Common myeloid progenitor, CD34-positive (primary cell): ENCODE results near the gene SHISAL1.
A peak's percentile ranks its signal among the peaks of the same experiment; 100 is the strongest.

Experiments used
- CTCF ChIA-PET: fragments of 350-600 bp; sonication (Branson Sonifier 250); formaldehyde crosslinking; loops from one replicate; lab custom pipeline; 2021; ENCODE audit warnings: antibody characterized with exemption; lab: Charles Lee
- POLR2A ChIA-PET: fragments of 350-600 bp; sonication (Branson Sonifier 250); formaldehyde crosslinking; loops from one replicate; lab custom pipeline; 2021; ENCODE audit warnings: antibody characterized with exemption; lab: Charles Lee
- DNase-seq, 3 donors: peaks; one replicate each; pipeline versions ENCODE4 v3.0.0 to v3.0.0-alpha.2; 2013
- H3K27ac ChIP-seq, 2 experiments: 1 replicate in 1 of 2; 2 replicates in 1 of 2; pipeline ENCODE4 v1.7.0; 2013; ENCODE audit warnings: inconsistent platforms in 2 of 2, low read length in 2 of 2, mild to moderate bottlenecking in 2 of 2, low read depth in 1 of 2, moderate library complexity in 1 of 2; ENCODE audit not compliant: severe bottlenecking in 2 of 2, insufficient read depth in 1 of 2, poor library complexity in 1 of 2
- H3K27me3 ChIP-seq, 5 experiments: replicated peaks in 2 of 5; 1 replicate in 3 of 5; 2 replicates in 2 of 5; pipeline versions ENCODE4 v1.6.1 to v1.7.0; 2013; ENCODE audit warnings: low read length in 4 of 5, mild to moderate bottlenecking in 2 of 5, moderate library complexity in 2 of 5, inconsistent platforms in 1 of 5; ENCODE audit not compliant: insufficient read depth in 5 of 5, control insufficient read depth in 4 of 5
- H3K36me3 ChIP-seq, 4 experiments: 1 replicate in 2 of 4; 2 replicates in 2 of 4; pipeline versions ENCODE4 v1.6.1 to v1.7.0; 2013; ENCODE audit warnings: low read length in 3 of 4, control low read depth in 1 of 4, mild to moderate bottlenecking in 1 of 4; ENCODE audit not compliant: control insufficient read depth in 4 of 4, insufficient read depth in 4 of 4
- H3K4me1 ChIP-seq, 4 experiments: 1 replicate in 3 of 4; 2 replicates in 1 of 4; pipeline versions ENCODE4 v1.6.1 to v1.7.1; 2013; ENCODE audit warnings: low read length in 3 of 4, mild to moderate bottlenecking in 3 of 4, control low read depth in 1 of 4, inconsistent platforms in 1 of 4, moderate library complexity in 1 of 4; ENCODE audit not compliant: control insufficient read depth in 4 of 4, insufficient read depth in 4 of 4; ENCODE audit errors: control extremely low read depth in 1 of 4
- H3K4me3 ChIP-seq, 7 experiments: 1 replicate in 4 of 7; 2 replicates in 3 of 7; pipeline versions ENCODE4 v1.5.1 to v1.7.0; 2013; ENCODE audit warnings: mild to moderate bottlenecking in 7 of 7, low read length in 6 of 7, moderate library complexity in 6 of 7, inconsistent platforms in 2 of 7, low read depth in 2 of 7, control low read depth in 1 of 7; ENCODE audit not compliant: insufficient read depth in 4 of 7, control insufficient read depth in 1 of 7; ENCODE audit errors: extremely low read depth in 1 of 7
- H3K9me3 ChIP-seq, 5 experiments: 1 replicate in 4 of 5; 2 replicates in 1 of 5; pipeline versions ENCODE4 v1.6.1 to v1.7.1; 2013; ENCODE audit warnings: low read length in 4 of 5, mild to moderate bottlenecking in 2 of 5, inconsistent platforms in 1 of 5, low read depth in 1 of 5, moderate library complexity in 1 of 5; ENCODE audit not compliant: control insufficient read depth in 4 of 5, insufficient read depth in 2 of 5; ENCODE audit errors: control extremely low read depth in 1 of 5
- WGBS: methylation state at CpG from one replicate; pipeline ENCODE4 v1.1.5; 2013; ENCODE audit not compliant: insufficient coverage; 5-methylcytosine and 5-hydroxymethylcytosine counted together

SHISAL1 gene

DNA sequence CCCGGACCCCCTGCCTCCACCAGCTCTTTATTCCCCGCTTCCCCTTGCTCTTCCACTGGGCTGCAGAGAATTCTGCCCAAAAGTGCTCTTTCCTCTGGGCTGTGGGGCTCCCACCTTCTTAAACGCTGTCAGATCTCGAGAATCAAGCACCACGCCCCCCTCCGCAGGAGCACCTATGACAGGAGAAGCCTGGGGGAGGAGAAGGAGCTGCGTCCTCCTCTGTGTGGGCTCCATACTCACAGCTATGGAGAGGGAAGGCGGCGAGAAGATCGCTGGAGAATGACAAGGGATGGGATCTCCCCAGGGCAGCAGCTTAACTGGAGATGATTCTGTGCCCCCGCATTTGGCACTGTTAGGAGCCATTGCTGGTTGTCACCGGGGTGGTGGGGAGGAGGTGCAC, 19.7 kb downstream of the SHISAL1 start:
- Histone ChIP-seq H3K36me3 (no peaks in the 10 kb centered on the region), H3K27me3 (no peaks in the 10 kb centered on the region), H3K4me1 (peaks cover 0 to 14% (median 7%) of the 10 kb centered on the region in 4 experiments), H3K4me3 (no peak overlapping the region), H3K9me3 (peaks cover 0 to 5% (median 3%) of the 10 kb centered on the region in 5 experiments), H3K27ac (no peak overlapping the region)
- DNase-seq: no peak
- ChIA-PET CTCF (no interaction called here), POLR2A (no interaction called here)
- WGBS: 97% methylated on average over 9 of the region's 12 CpGs

- 96% methylated on average over 8 of the region's 10 CpGs for WGBS
- H3K4me1 ChIP-seq: peaks cover 0 to 14% (median 7%) of the 10 kb centered on the region in 4 experiments
- H3K36me3 ChIP-seq: no peaks in the 10 kb centered on the region
- H3K9me3 ChIP-seq: peaks cover 0 to 5% (median 3%) of the 10 kb centered on the region in 5 experiments
- CTCF ChIA-PET: no interaction called here
- H3K4me3 ChIP-seq: no peak overlapping the region
- H3K27ac ChIP-seq: no peak overlapping the region
- POLR2A ChIA-PET: no interaction called here
- H3K27me3 ChIP-seq: no peaks in the 10 kb centered on the region
- no peak for DNase-seq
These were observed 20.2 kb downstream of the SHISAL1 start for GRCh38 chr22:44292521-44292920.

- peak; percentile 5 to 60 (median 44) for DNase-seq
- CTCF ChIA-PET: no interaction called here
- Histone ChIP-seq H3K36me3 (no peaks in the 10 kb centered on the region), H3K9me3 (peaks cover 0 to 5% (median 3%) of the 10 kb centered on the region in 5 experiments), H3K4me1 (peaks cover 0 to 14% (median 7%) of the 10 kb centered on the region in 4 experiments), H3K27me3 (no peaks in the 10 kb centered on the region), H3K4me3 (no peak overlapping the region), H3K27ac (no peak overlapping the region)
- 39% methylated on average over 15 of the region's 21 CpGs for WGBS
- POLR2A ChIA-PET: no interaction called here
These were observed 20.9 kb downstream of the SHISAL1 start for GRCh38 chr22:44291674-44292360.

DNA sequence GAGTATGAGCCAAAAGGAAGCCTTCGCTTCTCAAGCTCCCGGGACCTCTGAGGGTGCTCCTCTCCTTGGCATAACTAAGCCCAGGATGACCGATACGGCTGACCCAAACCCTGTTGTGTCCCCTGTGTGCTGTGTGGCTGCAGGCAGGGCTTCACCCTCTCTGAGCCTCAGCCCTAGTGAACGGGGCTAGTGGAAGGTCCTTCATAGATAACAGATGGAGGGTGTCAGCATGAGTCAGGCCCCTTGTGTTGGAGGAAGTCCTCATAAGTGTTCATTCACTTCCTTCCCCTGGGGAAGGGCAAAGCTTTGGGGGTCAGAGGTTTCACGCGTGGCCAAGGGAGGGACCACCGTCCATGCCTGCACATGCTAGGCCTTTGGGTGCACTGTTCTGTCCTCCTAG, 21.5 kb downstream of the SHISAL1 start:
- H3K9me3 ChIP-seq: peaks cover 0 to 5% (median 3%) of the 10 kb centered on the region in 5 experiments
- POLR2A ChIA-PET: no interaction called here
- H3K36me3 ChIP-seq: no peaks in the 10 kb centered on the region
- H3K4me3 ChIP-seq: no peak overlapping the region
- DNase-seq: peak in 2 of 3 donors; percentile 22 to 35
- CTCF ChIA-PET: no interaction called here
- H3K4me1 ChIP-seq: peaks cover 0 to 14% (median 7%) of the 10 kb centered on the region in 4 experiments
- peaks cover 0 to under 1% (median 0%) of the 10 kb centered on the region in 5 experiments for H3K27me3 ChIP-seq
- H3K27ac ChIP-seq: no peak overlapping the region
- WGBS: 73% methylated on average over 3 of the region's 8 CpGs

GRCh38 chr22:44289414-44290171, 23.2 kb downstream of the SHISAL1 start:
- Histone ChIP-seq H3K27me3 (peaks cover 0 to 14% (median 0%) of the 10 kb centered on the region in 5 experiments), H3K4me3 (no peak overlapping the region), H3K9me3 (peaks cover 0 to 4% (median under 1%) of the 10 kb centered on the region in 5 experiments), H3K4me1 (peaks cover 0 to 14% (median 7%) of the 10 kb centered on the region in 4 experiments), H3K36me3 (no peaks in the 10 kb centered on the region), H3K27ac (no peak overlapping the region)
- DNase-seq: no peak
- POLR2A ChIA-PET: no interaction called here
- WGBS: 95% methylated on average over 8 of the region's 13 CpGs
- CTCF ChIA-PET: no interaction called here

GRCh38 chr22:44288913-44289312, 23.8 kb downstream of the SHISAL1 start:
- ChIA-PET CTCF (no interaction called here), POLR2A (no interaction called here)
- Histone ChIP-seq H3K27me3 (peaks cover 0 to 20% (median 0%) of the 10 kb centered on the region in 5 experiments), H3K27ac (no peak overlapping the region), H3K4me3 (no peak overlapping the region), H3K4me1 (peaks cover 0 to 14% (median 7%) of the 10 kb centered on the region in 4 experiments), H3K36me3 (no peaks in the 10 kb centered on the region), H3K9me3 (no peaks in the 10 kb centered on the region)
- DNase-seq: no peak
- WGBS: 100% methylated on average over 4 of the region's 4 CpGs

GRCh38 chr22:44287741-44288140, 25.0 kb downstream of the SHISAL1 start:
- POLR2A ChIA-PET: no interaction called here
- H3K36me3 ChIP-seq: no peaks in the 10 kb centered on the region
- WGBS: 89% methylated on average over 13 of the region's 13 CpGs
- H3K4me3 ChIP-seq: no peak overlapping the region
- DNase-seq: no peak
- CTCF ChIA-PET: no interaction called here
- H3K9me3 ChIP-seq: no peaks in the 10 kb centered on the region
- peaks cover 0 to 14% (median 7%) of the 10 kb centered on the region in 4 experiments for H3K4me1 ChIP-seq
- no peak overlapping the region for H3K27ac ChIP-seq
- H3K27me3 ChIP-seq: peaks cover 0 to 30% (median 0%) of the 10 kb centered on the region in 5 experiments
